Neural progenitor cell (in vitro differentiated cells): ENCODE data around the gene CBFB. TPM values are rescaled to one million over a fixed set of nuclear protein-coding genes. Genes with fewer than 3 reads are reported as not detected.

Experiments used
- DNase-seq: peaks from one replicate; pipeline ENCODE4 v3.0.0-alpha.2; 2016; ENCODE audit warnings: low spot score
- H2AFZ ChIP-seq: fragments of 200-600 bp; sonication (generic); replicated peaks from 2 replicates; pipeline ENCODE4 v1.6.1; 2016; ENCODE audit warnings: antibody characterized with exemption
- H3F3A ChIP-seq: fragments of 200-600 bp; sonication (generic); 2 replicates; pipeline ENCODE4 v1.6.1; 2016; ENCODE audit warnings: antibody characterized with exemption, low read depth
- H3K27ac ChIP-seq: fragments of 200-600 bp; sonication (generic); 2 replicates; pipeline ENCODE4 v1.5.1; 2016; ENCODE audit warnings: mild to moderate bottlenecking
- H3K27me3 ChIP-seq: fragments of 200-600 bp; sonication (generic); 2 replicates; pipeline ENCODE4 v1.6.1; 2016; ENCODE audit warnings: mild to moderate bottlenecking, moderate library complexity
- H3K36me3 ChIP-seq: fragments of 200-600 bp; sonication (generic); 2 replicates; pipeline ENCODE4 v1.5.1; 2016
- H3K4me1 ChIP-seq: fragments of 200-600 bp; sonication (generic); 2 replicates; pipeline ENCODE4 v1.6.1; 2016; ENCODE audit warnings: mixed run types
- H3K4me2 ChIP-seq: fragments of 200-600 bp; sonication (generic); 2 replicates; pipeline ENCODE4 v1.6.1; 2016
- H3K4me3 ChIP-seq: fragments of 200-600 bp; sonication (generic); 2 replicates; pipeline ENCODE4 v1.5.1; 2016
- H3K79me2 ChIP-seq: fragments of 200-600 bp; sonication (generic); 2 replicates; pipeline ENCODE4 v1.6.1; 2016; ENCODE audit warnings: low read depth
- H3K9ac ChIP-seq: fragments of 200-600 bp; sonication (generic); 2 replicates; pipeline ENCODE4 v1.6.1; 2016
- H3K9me3 ChIP-seq: fragments of 200-600 bp; sonication (generic); 2 replicates; pipeline ENCODE4 v1.5.1; 2016; ENCODE audit warnings: low read depth
- H4K20me1 ChIP-seq: fragments of 200-600 bp; sonication (generic); 2 replicates; pipeline ENCODE4 v1.6.1; 2016; ENCODE audit warnings: low read depth
- H3K27ac Mint-ChIP-seq: 3 replicates; pipeline ENCODE4 v1.8.0; 2021; ENCODE audit warnings: mixed read lengths
- H3K27me3 Mint-ChIP-seq: 2 replicates; pipeline ENCODE4 v1.8.0; 2022; ENCODE audit warnings: low read depth, mild to moderate bottlenecking, inconsistent platforms, moderate library complexity, mixed read lengths; ENCODE audit not compliant: insufficient read depth
- H3K36me3 Mint-ChIP-seq: 3 replicates; pipeline ENCODE4 v1.8.0; 2021; ENCODE audit warnings: mixed read lengths
- H3K4me1 Mint-ChIP-seq: 3 replicates; pipeline ENCODE4 v1.8.0; 2021; ENCODE audit warnings: mixed read lengths
- H3K4me3 Mint-ChIP-seq: 3 replicates; pipeline ENCODE4 v1.8.0; 2021; ENCODE audit warnings: mild to moderate bottlenecking, moderate library complexity, mixed read lengths
- H3K9me3 Mint-ChIP-seq: 3 replicates; pipeline ENCODE4 v1.8.0; 2020; ENCODE audit warnings: mixed read lengths
- CTCF ChIP-seq: fragments of 200-600 bp; sonication (generic); IDR thresholded peaks from 2 replicates; pipeline ENCODE4 v1.5.1; 2017; ENCODE audit warnings: antibody characterized with exemption, mild to moderate bottlenecking
- EZH2 ChIP-seq: fragments of 200-600 bp; sonication (generic); IDR thresholded peaks from 2 replicates; pipeline ENCODE4 v1.6.1; 2017; ENCODE audit warnings: antibody characterized with exemption, mild to moderate bottlenecking, moderate library complexity
- EZH2phosphoT487 ChIP-seq: fragments of 200-600 bp; sonication (generic); IDR thresholded peaks from 2 replicates; pipeline ENCODE4 v1.6.1; 2017; ENCODE audit warnings: antibody characterized with exemption
- total RNA-seq: library from RNA; depleted of rRNA; stranded (reverse); fragments of >200 nt; gene quantifications from 2 replicates; pipeline ENCODE4 v1.2.3, GENCODE V29; 2015; ENCODE audit warnings: low replicate concordance

Gene CBFB
- total RNA-seq, 1 donor from 2014 or later, result 95.5 TPM

- Mint-ChIP-seq H3K9me3 (no peaks in the 10 kb centered on the region), H3K27me3 (no peaks in the 10 kb centered on the region), H3K36me3 (peaks cover 10% of the 10 kb centered on the region), H3K27ac (no peak overlapping the region), H3K4me1 (peaks cover 6% of the 10 kb centered on the region), H3K4me3 (no peak overlapping the region)
- no peak for TF ChIP-seq CTCF
- Histone ChIP-seq H3K36me3 (no peaks in the 10 kb centered on the region), H3K9ac (no peak overlapping the region), H3K9me3 (no peaks in the 10 kb centered on the region), H3F3A (peaks cover 3% of the 10 kb centered on the region), H3K4me3 (no peak overlapping the region), H3K27ac (no peak overlapping the region), H3K27me3 (no peaks in the 10 kb centered on the region), H4K20me1 (peaks cover 28% of the 10 kb centered on the region), H3K79me2 (peaks cover 5% of the 10 kb centered on the region), H3K4me2 (no peak overlapping the region), H3K4me1 (peaks cover 18% of the 10 kb centered on the region), H2AFZ (no peak overlapping the region)
- no peak for DNase-seq
Measured at GRCh38 chr16:67089101-67089500, 60.2 kb downstream of the CBFB start.

- Mint-ChIP-seq H3K27me3 (no peaks in the 10 kb centered on the region), H3K4me1 (peaks cover 6% of the 10 kb centered on the region), H3K36me3 (no peaks in the 10 kb centered on the region), H3K9me3 (no peaks in the 10 kb centered on the region), H3K27ac (no peak overlapping the region), H3K4me3 (no peak overlapping the region)
- H3K27ac ChIP-seq, result no peak overlapping the region
- no peak overlapping the region for H2AFZ ChIP-seq
- no peak for DNase-seq
- peaks cover 18% of the 10 kb centered on the region for H3K4me1 ChIP-seq
- H3F3A ChIP-seq, result peaks cover 3% of the 10 kb centered on the region
- H3K79me2 ChIP-seq, result peaks cover 5% of the 10 kb centered on the region
- no peaks in the 10 kb centered on the region for H3K36me3 ChIP-seq
- H3K4me3 ChIP-seq, result no peak overlapping the region
- no peak overlapping the region for H3K4me2 ChIP-seq
- no peaks in the 10 kb centered on the region for H3K9me3 ChIP-seq
- H4K20me1 ChIP-seq, result peaks cover 23% of the 10 kb centered on the region
- H3K27me3 ChIP-seq, result no peaks in the 10 kb centered on the region
- no peak overlapping the region for H3K9ac ChIP-seq
- TF ChIP-seq EZH2 (no peak), CTCF (no peak), EZH2phosphoT487 (no peak)
Measured at GRCh38 chr16:67091906-67092566, 63.1 kb downstream of the CBFB start.

- TF ChIP-seq CTCF, result no peak
- no peak for TF ChIP-seq EZH2phosphoT487
- no peak for TF ChIP-seq EZH2
- Histone ChIP-seq H3K36me3 (no peaks in the 10 kb centered on the region), H3K9ac (no peak overlapping the region), H4K20me1 (peaks cover 15% of the 10 kb centered on the region), H3K27ac (no peak overlapping the region), H3F3A (peaks cover 3% of the 10 kb centered on the region), H3K9me3 (no peaks in the 10 kb centered on the region), H3K79me2 (peaks cover 5% of the 10 kb centered on the region), H2AFZ (no peak overlapping the region), H3K4me1 (peaks cover 17% of the 10 kb centered on the region), H3K27me3 (no peaks in the 10 kb centered on the region), H3K4me2 (no peak overlapping the region), H3K4me3 (no peak overlapping the region)
- Mint-ChIP-seq H3K27me3 (no peaks in the 10 kb centered on the region), H3K27ac (no peak overlapping the region), H3K4me3 (no peak overlapping the region), H3K9me3 (no peaks in the 10 kb centered on the region), H3K36me3 (no peaks in the 10 kb centered on the region), H3K4me1 (peaks cover 5% of the 10 kb centered on the region)
- DNase-seq, result no peak
Measured at GRCh38 chr16:67093098-67093726, 64.3 kb downstream of the CBFB start.
